Measurements from ENCODE around the gene IPO11.
"Not testable (repeated sequence)": the region's sequence is repeated elsewhere in the genome, so short reads cannot be mapped to it uniquely, and the experiment has no call there.

Gene IPO11

GRCh38 chr5:62508760-62509159 lies 96.2 kb downstream of the IPO11 start:
- 100% methylated on average over 5 of the region's 5 CpGs for WGBS
- not testable (repeated sequence) for H2BK120ac ChIP-seq (ENCODE audit: low read depth, low read length); H3K23ac ChIP-seq (ENCODE audit: low read length in 2 of 2); H3K27ac ChIP-seq (ENCODE audit: low read length, poor library complexity, severe bottlenecking); H3K27me3 ChIP-seq (ENCODE audit: control insufficient read depth in 1 of 2, insufficient read depth in 1 of 2, low read length in 2 of 2); H3K18ac ChIP-seq (ENCODE audit: low read depth in 1 of 2, low read length in 2 of 2); H3K4me3 ChIP-seq (ENCODE audit: insufficient read depth in 1 of 2, low read depth in 1 of 2, low read length in 2 of 2); H3K14ac ChIP-seq (ENCODE audit: low read length in 2 of 2); DNase-seq; H3K4me2 ChIP-seq (ENCODE audit: low read length, poor library complexity, severe bottlenecking); H4K91ac ChIP-seq (ENCODE audit: low read length); H3K9ac ChIP-seq (ENCODE audit: low read length); H3K4ac ChIP-seq (ENCODE audit: low read depth in 1 of 2, low read length in 2 of 2); H3K9me3 ChIP-seq (ENCODE audit: control insufficient read depth, low read length); H4K8ac ChIP-seq (ENCODE audit: low read length); H2BK5ac ChIP-seq (ENCODE audit: low read depth, low read length, poor library complexity, severe bottlenecking); H2BK12ac ChIP-seq (ENCODE audit: low read length in 2 of 2); H2AK5ac ChIP-seq (ENCODE audit: low read length, severe bottlenecking); H2BK15ac ChIP-seq (ENCODE audit: low read depth, poor library complexity, severe bottlenecking); H3K79me1 ChIP-seq (replicated peaks; ENCODE audit: low read length, poor library complexity, severe bottlenecking); H3K4me1 ChIP-seq (ENCODE audit: control insufficient read depth, insufficient read depth, low read depth, low read length); H2AFZ ChIP-seq (ENCODE audit: low read depth, low read length)
- H3K36me3 ChIP-seq (ENCODE audit: control insufficient read depth in 1 of 2, insufficient read depth in 2 of 2, low read depth in 1 of 2, low read length in 2 of 2) = peaks cover 0 to 28% of the 10 kb centered on the region in 2 experiments

GRCh38 chr5:62509806-62510205 lies 97.2 kb downstream of the IPO11 start:
- no peak overlapping the region for H2BK5ac ChIP-seq (ENCODE audit: low read depth, low read length, poor library complexity, severe bottlenecking)
- no peaks in the 10 kb centered on the region for H3K4me1 ChIP-seq (ENCODE audit: control insufficient read depth, insufficient read depth, low read depth, low read length)
- no peak overlapping the region for H2AFZ ChIP-seq (ENCODE audit: low read depth, low read length)
- H3K18ac ChIP-seq (ENCODE audit: low read depth in 1 of 2, low read length in 2 of 2) = no peak overlapping the region
- H3K23ac ChIP-seq (ENCODE audit: low read length in 2 of 2) = no peak overlapping the region
- WGBS = no CpG with 5 or more reads among the region's 1 CpG
- H3K4me3 ChIP-seq (ENCODE audit: insufficient read depth in 1 of 2, low read depth in 1 of 2, low read length in 2 of 2) = no peak overlapping the region
- no peak overlapping the region for H4K8ac ChIP-seq (ENCODE audit: low read length)
- H2BK12ac ChIP-seq (ENCODE audit: low read length in 2 of 2) = no peak overlapping the region
- no peaks in the 10 kb centered on the region for H3K79me1 ChIP-seq (replicated peaks; ENCODE audit: low read length, poor library complexity, severe bottlenecking)
- H3K14ac ChIP-seq (ENCODE audit: low read length in 2 of 2) = no peak overlapping the region
- no peak overlapping the region for H3K9ac ChIP-seq (ENCODE audit: low read length)
- H2BK15ac ChIP-seq (ENCODE audit: low read depth, poor library complexity, severe bottlenecking) = no peak overlapping the region
- H3K36me3 ChIP-seq (ENCODE audit: control insufficient read depth in 1 of 2, insufficient read depth in 2 of 2, low read depth in 1 of 2, low read length in 2 of 2) = peaks cover 0 to 28% of the 10 kb centered on the region in 2 experiments
- H2BK120ac ChIP-seq (ENCODE audit: low read depth, low read length) = no peak overlapping the region
- H3K27ac ChIP-seq (ENCODE audit: low read length, poor library complexity, severe bottlenecking) = no peak overlapping the region
- H3K9me3 ChIP-seq (ENCODE audit: control insufficient read depth, low read length) = no peaks in the 10 kb centered on the region
- no peak overlapping the region for H3K4me2 ChIP-seq (ENCODE audit: low read length, poor library complexity, severe bottlenecking)
- H3K4ac ChIP-seq (ENCODE audit: low read depth in 1 of 2, low read length in 2 of 2) = no peak overlapping the region
- no peaks in the 10 kb centered on the region for H3K27me3 ChIP-seq (ENCODE audit: control insufficient read depth in 1 of 2, insufficient read depth in 1 of 2, low read length in 2 of 2)
- no peak overlapping the region for H2AK5ac ChIP-seq (ENCODE audit: low read length, severe bottlenecking)
- H4K91ac ChIP-seq (ENCODE audit: low read length) = no peak overlapping the region
- no peak for DNase-seq

DNA sequence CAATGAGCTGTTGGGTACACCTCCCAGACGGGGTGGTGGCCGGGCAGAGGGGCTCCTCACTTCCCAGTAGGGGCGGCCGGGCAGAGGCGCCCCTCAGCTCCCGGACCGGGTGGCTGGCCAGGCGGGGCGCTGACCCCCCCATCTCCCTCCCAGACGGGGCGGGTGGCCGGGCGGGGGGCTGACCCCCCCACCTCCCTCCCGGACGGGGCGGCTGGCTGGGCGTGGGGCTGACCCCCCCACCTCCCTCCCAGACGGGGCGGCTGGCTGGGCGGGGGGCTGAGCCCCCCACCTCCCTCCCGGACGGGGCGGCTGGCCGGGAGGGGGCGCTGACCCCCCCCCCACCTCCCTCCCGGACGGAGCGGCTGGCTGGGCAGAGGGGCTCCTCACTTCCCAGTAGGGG lies 100.5 kb downstream of the IPO11 start:
- not testable (repeated sequence) for H4K91ac ChIP-seq (ENCODE audit: low read length); H3K9ac ChIP-seq (ENCODE audit: low read length); H3K14ac ChIP-seq (ENCODE audit: low read length in 2 of 2)

DNA sequence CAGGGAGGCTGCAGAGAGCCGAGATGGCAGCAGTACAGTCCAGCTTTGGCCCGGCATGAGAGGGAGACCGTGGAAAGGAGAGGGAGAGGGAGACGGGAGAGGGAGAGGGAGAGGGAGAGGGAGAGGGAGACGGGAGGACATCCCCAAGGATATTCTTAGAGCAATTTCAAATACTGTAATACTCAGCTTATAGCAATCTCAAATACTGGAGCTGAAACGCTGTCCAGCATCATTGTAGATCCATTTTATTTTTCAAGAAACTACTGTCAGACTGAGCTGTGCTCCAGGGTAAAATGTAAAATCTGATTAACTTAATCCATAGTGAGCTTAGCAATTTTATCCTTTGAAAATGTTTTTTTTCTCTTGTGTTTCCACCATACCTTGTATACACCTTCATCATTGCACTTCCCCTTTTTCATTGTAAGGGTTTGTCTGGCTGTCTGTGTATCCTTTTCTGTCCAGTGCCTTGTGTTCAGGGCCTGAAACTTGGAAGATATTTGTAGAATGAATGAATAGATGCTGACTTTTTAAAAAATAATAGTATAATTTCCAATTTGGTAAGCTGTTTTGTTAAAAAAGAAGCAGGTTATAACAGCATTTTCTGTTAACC lies 102.1 kb downstream of the IPO11 start:
- H2BK5ac ChIP-seq (ENCODE audit: low read depth, low read length, poor library complexity, severe bottlenecking) = no peak overlapping the region
- H3K9ac ChIP-seq (ENCODE audit: low read length) = no peak overlapping the region
- H3K4me3 ChIP-seq (ENCODE audit: insufficient read depth in 1 of 2, low read depth in 1 of 2, low read length in 2 of 2) = no peak overlapping the region
- no peak overlapping the region for H2AFZ ChIP-seq (ENCODE audit: low read depth, low read length)
- no peaks in the 10 kb centered on the region for H3K9me3 ChIP-seq (ENCODE audit: control insufficient read depth, low read length)
- H3K4me1 ChIP-seq (ENCODE audit: control insufficient read depth, insufficient read depth, low read depth, low read length) = no peaks in the 10 kb centered on the region
- no peak overlapping the region for H3K14ac ChIP-seq (ENCODE audit: low read length in 2 of 2)
- no peak overlapping the region for H3K4ac ChIP-seq (ENCODE audit: low read depth in 1 of 2, low read length in 2 of 2)
- H3K36me3 ChIP-seq (ENCODE audit: control insufficient read depth in 1 of 2, insufficient read depth in 2 of 2, low read depth in 1 of 2, low read length in 2 of 2) = peaks cover 0 to 30% of the 10 kb centered on the region in 2 experiments
- DNase-seq = no peak
- no peak overlapping the region for H2BK15ac ChIP-seq (ENCODE audit: low read depth, poor library complexity, severe bottlenecking)
- no peak overlapping the region for H3K4me2 ChIP-seq (ENCODE audit: low read length, poor library complexity, severe bottlenecking)
- H3K23ac ChIP-seq (ENCODE audit: low read length in 2 of 2) = no peak overlapping the region
- WGBS = 100% methylated on average over 1 of the region's 6 CpGs
- H3K27ac ChIP-seq (ENCODE audit: low read length, poor library complexity, severe bottlenecking) = no peak overlapping the region
- H2BK12ac ChIP-seq (ENCODE audit: low read length in 2 of 2) = no peak overlapping the region
- H4K91ac ChIP-seq (ENCODE audit: low read length) = no peak overlapping the region
- no peak overlapping the region for H2BK120ac ChIP-seq (ENCODE audit: low read depth, low read length)
- H3K79me1 ChIP-seq (replicated peaks; ENCODE audit: low read length, poor library complexity, severe bottlenecking) = peaks cover under 1% of the 10 kb centered on the region
- no peak overlapping the region for H4K8ac ChIP-seq (ENCODE audit: low read length)
- H3K27me3 ChIP-seq (ENCODE audit: control insufficient read depth in 1 of 2, insufficient read depth in 1 of 2, low read length in 2 of 2) = no peaks in the 10 kb centered on the region
- no peak overlapping the region for H3K18ac ChIP-seq (ENCODE audit: low read depth in 1 of 2, low read length in 2 of 2)
- H2AK5ac ChIP-seq (ENCODE audit: low read length, severe bottlenecking) = no peak overlapping the region

More for the DNA sequence above, 100.5 kb downstream of the IPO11 start:
- H2BK15ac ChIP-seq (ENCODE audit: low read depth, poor library complexity, severe bottlenecking); H2AFZ ChIP-seq (ENCODE audit: low read depth, low read length); H2BK5ac ChIP-seq (ENCODE audit: low read depth, low read length, poor library complexity, severe bottlenecking); H3K18ac ChIP-seq (ENCODE audit: low read depth in 1 of 2, low read length in 2 of 2); H3K23ac ChIP-seq (ENCODE audit: low read length in 2 of 2); DNase-seq; H3K4me3 ChIP-seq (ENCODE audit: insufficient read depth in 1 of 2, low read depth in 1 of 2, low read length in 2 of 2); H3K4me2 ChIP-seq (ENCODE audit: low read length, poor library complexity, severe bottlenecking); H3K27ac ChIP-seq (ENCODE audit: low read length, poor library complexity, severe bottlenecking); H3K79me1 ChIP-seq (replicated peaks; ENCODE audit: low read length, poor library complexity, severe bottlenecking); H3K9me3 ChIP-seq (ENCODE audit: control insufficient read depth, low read length); H4K8ac ChIP-seq (ENCODE audit: low read length); H3K4ac ChIP-seq (ENCODE audit: low read depth in 1 of 2, low read length in 2 of 2); H2AK5ac ChIP-seq (ENCODE audit: low read length, severe bottlenecking); H3K27me3 ChIP-seq (ENCODE audit: control insufficient read depth in 1 of 2, insufficient read depth in 1 of 2, low read length in 2 of 2); H2BK120ac ChIP-seq (ENCODE audit: low read depth, low read length); H3K4me1 ChIP-seq (ENCODE audit: control insufficient read depth, insufficient read depth, low read depth, low read length); H2BK12ac ChIP-seq (ENCODE audit: low read length in 2 of 2): not testable (repeated sequence)
- WGBS = no CpG with 5 or more reads among the region's 28 CpGs
- peaks cover 0 to 28% of the 10 kb centered on the region in 2 experiments for H3K36me3 ChIP-seq (ENCODE audit: control insufficient read depth in 1 of 2, insufficient read depth in 2 of 2, low read depth in 1 of 2, low read length in 2 of 2)
